ENCODE data around the gene MGMT. TPM values are rescaled to one million over a fixed set of nuclear protein-coding genes. Genes with fewer than 3 reads are reported as not detected.

Gene MGMT
- total RNA-seq, 1 experiment from 2014 or later: 11.5 TPM

- no peak for DNase-seq (ENCODE audit: extremely low read depth, low read depth)
These were observed 277.4 kb downstream of the MGMT start for GRCh38 chr10:129744134-129745111.

GRCh38 chr10:129745186-129745750 lies 278.2 kb downstream of the MGMT start:
- no peak for DNase-seq (ENCODE audit: extremely low read depth, low read depth)

GRCh38 chr10:129754211-129755050 lies 287.4 kb downstream of the MGMT start:
- no peak for DNase-seq (ENCODE audit: extremely low read depth, low read depth)

- no peak for DNase-seq (ENCODE audit: extremely low read depth, low read depth)
These were observed 288.1 kb downstream of the MGMT start for GRCh38 chr10:129755158-129755591.

GRCh38 chr10:129755621-129756020 lies 288.6 kb downstream of the MGMT start:
- DNase-seq (ENCODE audit: extremely low read depth, low read depth): no peak

GRCh38 chr10:129756912-129757901 lies 290.2 kb downstream of the MGMT start:
- DNase-seq (ENCODE audit: extremely low read depth, low read depth): no peak

GRCh38 chr10:129758207-129759021 lies 291.4 kb downstream of the MGMT start:
- no peak for DNase-seq (ENCODE audit: extremely low read depth, low read depth)

GRCh38 chr10:129759214-129760002 lies 292.4 kb downstream of the MGMT start:
- DNase-seq (ENCODE audit: extremely low read depth, low read depth): no peak

- no peak for DNase-seq (ENCODE audit: extremely low read depth, low read depth)
These were observed 292.9 kb downstream of the MGMT start for GRCh38 chr10:129760003-129760315.

GRCh38 chr10:129760416-129760815 lies 293.4 kb downstream of the MGMT start:
- no peak for DNase-seq (ENCODE audit: extremely low read depth, low read depth)

GRCh38 chr10:129761197-129761972 lies 294.3 kb downstream of the MGMT start:
- no peak for DNase-seq (ENCODE audit: extremely low read depth, low read depth)

GRCh38 chr10:129761981-129762956 lies 295.2 kb downstream of the MGMT start:
- DNase-seq (ENCODE audit: extremely low read depth, low read depth): no peak

- no peak for DNase-seq (ENCODE audit: extremely low read depth, low read depth)
These were observed 297.2 kb downstream of the MGMT start for GRCh38 chr10:129764011-129764900.

GRCh38 chr10:129764901-129765663 lies 298.0 kb downstream of the MGMT start:
- no peak for DNase-seq (ENCODE audit: extremely low read depth, low read depth)

Data from NCI-H460 (cell line).